ENCODE data around the gene HEBP2.

HEBP2 gene

DNA sequence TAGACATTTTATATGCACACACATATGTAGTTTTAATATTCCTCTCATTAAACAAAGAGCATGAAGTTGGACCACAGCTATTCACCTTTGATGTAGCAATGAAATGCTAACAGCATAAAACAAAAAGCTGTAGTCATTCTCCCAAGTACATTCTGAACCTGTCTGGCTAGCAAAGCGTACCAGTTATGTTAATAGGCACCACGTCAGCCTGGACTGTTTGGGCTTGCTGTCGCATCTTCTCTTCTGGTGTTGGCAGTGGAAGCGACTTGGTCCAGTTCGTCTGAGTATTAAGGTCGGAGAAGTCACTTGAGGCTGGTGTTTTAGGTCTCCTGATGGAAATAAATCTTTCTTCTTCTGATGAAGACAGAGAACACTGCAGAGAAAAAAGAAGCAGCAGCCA, 42.8 kb downstream of the HEBP2 start:
- Histone ChIP-seq H3K36me3 (ENCODE audit: control insufficient read depth in 5 of 5, insufficient read depth in 5 of 5, low read length in 5 of 5) (peaks cover 0 to 9% (median 0%) of the 10 kb centered on the region in 5 donors), H3K9me3 (ENCODE audit: control insufficient read depth in 5 of 5, low read length in 5 of 5) (no peaks in the 10 kb centered on the region), H3K4me1 (ENCODE audit: control insufficient read depth in 5 of 5, insufficient read depth in 5 of 5, low read length in 5 of 5) (no peaks in the 10 kb centered on the region), H3K9ac (ENCODE audit: low read length in 5 of 5) (no peak overlapping the region), H3K27me3 (ENCODE audit: control insufficient read depth in 5 of 5, insufficient read depth in 4 of 5, low read length in 5 of 5) (no peaks in the 10 kb centered on the region), H3K27ac (ENCODE audit: low read depth, low read length) (no peak overlapping the region), H3K4me3 (ENCODE audit: low read depth in 1 of 5, low read length in 5 of 5) (no peak overlapping the region)

DNA sequence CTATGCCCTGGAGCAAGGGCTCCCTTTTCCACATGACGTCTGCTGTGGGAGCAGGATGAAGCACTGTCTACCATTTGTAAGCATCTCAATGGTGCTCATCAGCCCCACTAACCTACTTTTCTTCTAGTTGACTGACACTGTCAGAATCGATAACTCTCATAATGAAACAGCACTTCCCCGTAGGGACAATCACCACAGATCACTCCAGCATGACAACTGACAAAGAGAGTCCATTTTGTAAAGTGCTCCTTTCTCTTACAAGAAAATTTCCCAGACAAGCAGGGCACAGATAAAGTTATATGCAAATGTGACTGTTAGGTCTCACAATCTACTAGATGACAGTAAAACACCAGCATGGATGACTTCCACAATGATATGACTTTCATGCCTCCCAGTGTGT, 46.4 kb downstream of the HEBP2 start:
- H3K4me3 ChIP-seq (ENCODE audit: low read depth in 1 of 5, low read length in 5 of 5), result no peak overlapping the region
- H3K36me3 ChIP-seq (ENCODE audit: control insufficient read depth in 5 of 5, insufficient read depth in 5 of 5, low read length in 5 of 5), result peaks cover 0 to 4% (median 0%) of the 10 kb centered on the region in 5 donors
- H3K9ac ChIP-seq (ENCODE audit: low read length in 5 of 5), result no peak overlapping the region
- H3K9me3 ChIP-seq (ENCODE audit: control insufficient read depth in 5 of 5, low read length in 5 of 5), result no peaks in the 10 kb centered on the region
- no peaks in the 10 kb centered on the region for H3K4me1 ChIP-seq (ENCODE audit: control insufficient read depth in 5 of 5, insufficient read depth in 5 of 5, low read length in 5 of 5)
- H3K27ac ChIP-seq (ENCODE audit: low read depth, low read length), result no peak overlapping the region
- H3K27me3 ChIP-seq (ENCODE audit: control insufficient read depth in 5 of 5, insufficient read depth in 4 of 5, low read length in 5 of 5), result no peaks in the 10 kb centered on the region

DNA sequence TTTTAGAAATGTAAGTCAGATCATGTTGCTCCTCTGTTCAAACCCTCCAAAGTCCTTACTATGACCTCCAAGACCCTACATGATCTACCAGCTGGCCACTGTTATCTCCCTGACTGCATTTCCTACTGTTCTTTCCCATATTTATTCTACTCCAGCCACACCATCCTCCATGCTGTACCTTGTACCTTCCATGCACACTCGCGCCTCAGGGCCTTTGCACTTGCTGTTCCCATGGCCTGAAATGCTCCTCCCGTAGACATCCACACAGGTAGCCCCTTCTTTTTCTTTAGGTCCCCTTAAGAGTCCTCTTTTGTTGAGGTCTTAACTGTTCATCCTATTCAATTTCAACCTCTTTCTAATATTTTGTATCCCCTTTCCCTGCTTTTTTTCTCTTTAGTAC, 47.0 kb downstream of the HEBP2 start:
- Histone ChIP-seq H3K27me3 (ENCODE audit: control insufficient read depth in 5 of 5, insufficient read depth in 4 of 5, low read length in 5 of 5) (no peaks in the 10 kb centered on the region), H3K27ac (ENCODE audit: low read depth, low read length) (no peak overlapping the region), H3K36me3 (ENCODE audit: control insufficient read depth in 5 of 5, insufficient read depth in 5 of 5, low read length in 5 of 5) (peaks cover 0 to 4% (median 0%) of the 10 kb centered on the region in 5 donors), H3K9ac (ENCODE audit: low read length in 5 of 5) (no peak overlapping the region), H3K4me1 (ENCODE audit: control insufficient read depth in 5 of 5, insufficient read depth in 5 of 5, low read length in 5 of 5) (peaks cover 0 to 6% (median 0%) of the 10 kb centered on the region in 5 donors), H3K4me3 (ENCODE audit: low read depth in 1 of 5, low read length in 5 of 5) (no peak overlapping the region), H3K9me3 (ENCODE audit: control insufficient read depth in 5 of 5, low read length in 5 of 5) (no peaks in the 10 kb centered on the region)

DNA sequence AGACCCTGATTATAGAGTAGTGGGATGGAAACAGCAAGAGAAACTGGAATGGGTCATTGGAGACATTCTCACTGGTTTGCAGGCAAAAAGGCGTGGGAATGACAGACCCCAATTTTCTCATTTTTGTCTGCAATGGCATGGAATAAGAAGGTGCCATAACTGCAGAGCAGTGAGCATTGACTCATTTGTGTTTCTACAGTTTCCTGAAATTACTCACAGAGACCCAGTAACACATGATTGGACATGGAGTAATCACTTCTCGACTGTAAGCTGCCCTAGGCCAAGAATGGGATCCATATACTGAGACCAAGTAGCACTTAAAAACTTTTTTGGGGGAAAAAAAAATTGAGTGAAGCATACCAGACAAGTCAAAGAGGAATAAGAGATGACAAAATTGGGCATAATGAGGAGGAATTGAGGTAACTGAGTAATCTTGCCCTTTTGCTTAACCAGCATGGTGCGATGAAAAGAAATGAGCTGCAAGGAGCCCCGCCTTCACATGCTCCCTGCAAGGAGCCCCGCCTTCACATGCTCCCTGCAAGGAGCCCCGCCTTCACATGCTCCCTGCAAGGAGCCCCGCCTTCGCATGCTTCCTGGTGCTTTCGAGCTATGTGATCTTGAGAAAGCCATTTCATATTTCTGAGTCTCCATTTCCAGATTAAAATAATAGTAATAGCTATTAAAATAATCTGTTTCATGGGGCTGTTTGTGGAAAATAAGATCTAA, 51.1 kb downstream of the HEBP2 start:
- no peaks in the 10 kb centered on the region for H3K36me3 ChIP-seq (ENCODE audit: control insufficient read depth in 5 of 5, insufficient read depth in 5 of 5, low read length in 5 of 5)
- no peak overlapping the region for H3K9ac ChIP-seq (ENCODE audit: low read length in 5 of 5)
- H3K4me3 ChIP-seq (ENCODE audit: low read depth in 1 of 5, low read length in 5 of 5), result no peak overlapping the region
- H3K27ac ChIP-seq (ENCODE audit: low read depth, low read length), result no peak overlapping the region
- H3K9me3 ChIP-seq (ENCODE audit: control insufficient read depth in 5 of 5, low read length in 5 of 5), result no peaks in the 10 kb centered on the region
- H3K4me1 ChIP-seq (ENCODE audit: control insufficient read depth in 5 of 5, insufficient read depth in 5 of 5, low read length in 5 of 5), result peaks cover 0 to 11% (median 0%) of the 10 kb centered on the region in 5 donors
- no peaks in the 10 kb centered on the region for H3K27me3 ChIP-seq (ENCODE audit: control insufficient read depth in 5 of 5, insufficient read depth in 4 of 5, low read length in 5 of 5)

- no peak overlapping the region for H3K27ac ChIP-seq (ENCODE audit: low read depth, low read length)
- H3K9ac ChIP-seq (ENCODE audit: low read length in 5 of 5), result peak overlapping the region in 1 of 5 donors; percentile 22
- H3K4me1 ChIP-seq (ENCODE audit: control insufficient read depth in 5 of 5, insufficient read depth in 5 of 5, low read length in 5 of 5), result peaks cover 0 to 11% (median 0%) of the 10 kb centered on the region in 5 donors
- no peaks in the 10 kb centered on the region for H3K9me3 ChIP-seq (ENCODE audit: control insufficient read depth in 5 of 5, low read length in 5 of 5)
- H3K36me3 ChIP-seq (ENCODE audit: control insufficient read depth in 5 of 5, insufficient read depth in 5 of 5, low read length in 5 of 5), result no peaks in the 10 kb centered on the region
- H3K4me3 ChIP-seq (ENCODE audit: low read depth in 1 of 5, low read length in 5 of 5), result no peak overlapping the region
- H3K27me3 ChIP-seq (ENCODE audit: control insufficient read depth in 5 of 5, insufficient read depth in 4 of 5, low read length in 5 of 5), result no peaks in the 10 kb centered on the region
Measured at GRCh38 chr6:138455746-138456400, 51.9 kb downstream of the HEBP2 start.

DNA sequence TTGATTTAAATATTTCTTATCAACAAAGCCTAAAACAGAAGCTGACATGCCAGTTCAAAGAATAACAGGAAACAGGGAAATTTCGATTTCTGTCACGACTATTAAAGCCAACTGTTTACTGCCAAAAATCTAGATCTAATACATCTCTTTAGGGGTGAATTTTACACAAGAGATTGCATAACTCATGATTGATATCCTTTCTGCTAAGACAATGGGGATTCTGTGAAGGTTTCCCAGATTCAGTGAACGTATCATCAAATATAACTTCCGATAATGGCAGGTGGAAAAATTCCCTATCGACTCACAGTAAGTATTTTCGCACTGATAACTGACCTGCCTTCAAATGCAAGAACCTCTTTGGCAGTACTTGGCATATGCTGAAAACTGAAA, 52.4 kb downstream of the HEBP2 start:
- no peaks in the 10 kb centered on the region for H3K9me3 ChIP-seq (ENCODE audit: control insufficient read depth in 5 of 5, low read length in 5 of 5)
- no peak overlapping the region for H3K4me3 ChIP-seq (ENCODE audit: low read depth in 1 of 5, low read length in 5 of 5)
- H3K9ac ChIP-seq (ENCODE audit: low read length in 5 of 5), result peak overlapping the region in 1 of 5 donors; percentile 22
- no peaks in the 10 kb centered on the region for H3K36me3 ChIP-seq (ENCODE audit: control insufficient read depth in 5 of 5, insufficient read depth in 5 of 5, low read length in 5 of 5)
- H3K27ac ChIP-seq (ENCODE audit: low read depth, low read length), result no peak overlapping the region
- H3K4me1 ChIP-seq (ENCODE audit: control insufficient read depth in 5 of 5, insufficient read depth in 5 of 5, low read length in 5 of 5), result peaks cover 0 to 11% (median 0%) of the 10 kb centered on the region in 5 donors
- H3K27me3 ChIP-seq (ENCODE audit: control insufficient read depth in 5 of 5, insufficient read depth in 4 of 5, low read length in 5 of 5), result no peaks in the 10 kb centered on the region

DNA sequence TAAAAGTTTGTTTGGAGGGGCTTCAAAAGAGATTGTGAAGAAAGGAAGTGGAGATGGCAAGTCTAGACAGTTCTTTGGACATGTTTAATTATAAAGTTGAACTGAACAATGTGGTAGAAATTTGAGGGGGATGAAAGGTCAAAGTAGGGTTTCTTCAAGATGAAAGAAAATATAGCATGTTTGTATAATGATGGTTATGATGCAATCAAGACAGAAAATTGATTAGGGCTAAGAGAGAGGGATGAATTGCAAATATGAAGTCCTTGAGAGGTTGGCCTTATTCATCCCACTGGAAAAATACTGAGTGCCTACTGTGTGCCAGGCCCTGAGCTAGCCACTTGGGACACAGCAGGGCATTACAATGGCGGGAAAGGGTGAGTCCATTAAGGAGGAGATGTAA, 57.6 kb downstream of the HEBP2 start:
- Histone ChIP-seq H3K9me3 (ENCODE audit: control insufficient read depth in 5 of 5, low read length in 5 of 5) (no peaks in the 10 kb centered on the region), H3K27ac (ENCODE audit: low read depth, low read length) (no peak overlapping the region), H3K4me1 (ENCODE audit: control insufficient read depth in 5 of 5, insufficient read depth in 5 of 5, low read length in 5 of 5) (no peaks in the 10 kb centered on the region), H3K27me3 (ENCODE audit: control insufficient read depth in 5 of 5, insufficient read depth in 4 of 5, low read length in 5 of 5) (no peaks in the 10 kb centered on the region), H3K36me3 (ENCODE audit: control insufficient read depth in 5 of 5, insufficient read depth in 5 of 5, low read length in 5 of 5) (peaks cover 0 to 8% (median 0%) of the 10 kb centered on the region in 5 donors), H3K4me3 (ENCODE audit: low read depth in 1 of 5, low read length in 5 of 5) (no peak overlapping the region), H3K9ac (ENCODE audit: low read length in 5 of 5) (no peak overlapping the region)

- Histone ChIP-seq H3K27me3 (ENCODE audit: control insufficient read depth in 5 of 5, insufficient read depth in 4 of 5, low read length in 5 of 5) (no peaks in the 10 kb centered on the region), H3K36me3 (ENCODE audit: control insufficient read depth in 5 of 5, insufficient read depth in 5 of 5, low read length in 5 of 5) (peaks cover 0 to 15% (median 2%) of the 10 kb centered on the region in 5 donors), H3K9me3 (ENCODE audit: control insufficient read depth in 5 of 5, low read length in 5 of 5) (no peaks in the 10 kb centered on the region), H3K4me3 (ENCODE audit: low read depth in 1 of 5, low read length in 5 of 5) (no peak overlapping the region), H3K4me1 (ENCODE audit: control insufficient read depth in 5 of 5, insufficient read depth in 5 of 5, low read length in 5 of 5) (no peaks in the 10 kb centered on the region), H3K27ac (ENCODE audit: low read depth, low read length) (no peak overlapping the region), H3K9ac (ENCODE audit: low read length in 5 of 5) (no peak overlapping the region)
Measured at GRCh38 chr6:138464085-138464484, 60.1 kb downstream of the HEBP2 start.

DNA sequence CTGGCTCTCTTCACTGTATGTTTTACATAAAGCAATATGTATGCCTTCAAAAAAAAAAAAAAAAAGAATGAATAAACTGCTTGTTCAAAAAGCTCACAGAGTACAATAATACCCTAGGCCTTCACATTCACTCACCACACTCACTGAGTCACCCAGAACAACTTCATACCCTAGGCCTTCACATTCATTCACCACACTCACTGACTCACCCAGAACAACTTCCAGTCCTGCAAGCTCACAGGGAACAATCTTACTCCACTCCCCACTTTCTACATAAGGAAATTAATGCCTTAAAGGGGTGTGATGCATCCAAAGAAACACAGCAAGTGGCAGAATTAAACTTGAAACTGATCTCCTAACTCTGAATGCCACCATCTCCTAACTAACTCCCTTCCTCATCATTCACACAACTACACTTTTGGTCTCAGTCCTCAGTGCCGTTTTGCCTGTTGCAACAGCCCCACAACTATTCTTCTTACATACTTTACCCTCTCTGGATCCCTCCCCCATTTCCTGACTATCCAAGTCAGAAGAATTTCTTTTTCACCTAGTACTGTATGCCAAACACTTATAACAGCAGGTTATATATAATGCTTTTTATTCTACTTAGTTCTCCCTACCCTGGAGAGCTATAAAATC, 61.1 kb downstream of the HEBP2 start:
- H3K36me3 ChIP-seq (ENCODE audit: control insufficient read depth in 5 of 5, insufficient read depth in 5 of 5, low read length in 5 of 5), result peaks cover 0 to 20% (median 6%) of the 10 kb centered on the region in 5 donors

DNA sequence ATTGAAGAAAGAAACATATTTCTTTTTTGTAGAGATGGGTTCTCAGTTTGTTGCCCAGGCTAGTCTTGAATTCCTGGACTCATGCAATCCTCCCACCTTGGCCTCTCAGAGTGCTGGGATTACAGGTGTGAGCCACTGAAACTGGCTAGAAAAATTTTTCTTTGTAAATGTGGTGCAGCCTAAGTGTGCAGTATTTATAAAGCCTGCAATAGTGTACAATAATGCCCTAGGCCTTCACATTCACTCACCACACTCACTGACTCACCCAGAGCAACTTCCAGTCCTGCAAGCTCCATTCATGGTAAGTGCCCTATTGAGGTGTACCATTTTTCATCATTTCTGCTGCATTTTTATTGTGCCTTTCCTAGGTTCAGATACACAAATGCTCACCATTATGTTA, 63.9 kb downstream of the HEBP2 start:
- H3K36me3 ChIP-seq (ENCODE audit: control insufficient read depth in 5 of 5, insufficient read depth in 5 of 5, low read length in 5 of 5), result peaks cover 0 to 22% (median 6%) of the 10 kb centered on the region in 5 donors
- H3K4me1 ChIP-seq (ENCODE audit: control insufficient read depth in 5 of 5, insufficient read depth in 5 of 5, low read length in 5 of 5), result no peaks in the 10 kb centered on the region
- no peak overlapping the region for H3K4me3 ChIP-seq (ENCODE audit: low read depth in 1 of 5, low read length in 5 of 5)
- H3K27me3 ChIP-seq (ENCODE audit: control insufficient read depth in 5 of 5, insufficient read depth in 4 of 5, low read length in 5 of 5), result no peaks in the 10 kb centered on the region
- no peak overlapping the region for H3K9ac ChIP-seq (ENCODE audit: low read length in 5 of 5)
- H3K9me3 ChIP-seq (ENCODE audit: control insufficient read depth in 5 of 5, low read length in 5 of 5), result no peaks in the 10 kb centered on the region
- H3K27ac ChIP-seq (ENCODE audit: low read depth, low read length), result no peak overlapping the region

More for the DNA sequence above, 61.1 kb downstream of the HEBP2 start:
- Histone ChIP-seq H3K9me3 (ENCODE audit: control insufficient read depth in 5 of 5, low read length in 5 of 5) (no peaks in the 10 kb centered on the region), H3K27ac (ENCODE audit: low read depth, low read length) (no peak overlapping the region), H3K4me1 (ENCODE audit: control insufficient read depth in 5 of 5, insufficient read depth in 5 of 5, low read length in 5 of 5) (no peaks in the 10 kb centered on the region), H3K27me3 (ENCODE audit: control insufficient read depth in 5 of 5, insufficient read depth in 4 of 5, low read length in 5 of 5) (no peaks in the 10 kb centered on the region), H3K9ac (ENCODE audit: low read length in 5 of 5) (no peak overlapping the region), H3K4me3 (ENCODE audit: low read depth in 1 of 5, low read length in 5 of 5) (no peak overlapping the region)

Data from subcutaneous abdominal adipose tissue (tissue), 5 donors.